ENCODE results near the gene AGAP1. TPM values are rescaled to one million over a fixed set of nuclear protein-coding genes. Genes with fewer than 3 reads are reported as not detected.

Gene AGAP1
- total RNA-seq, 1 experiment from 2014 or later = 25.8 TPM

- Histone ChIP-seq H3K27ac (ENCODE audit: insufficient read length, low read depth, low read length) (no peak overlapping the region), H3K9me3 (ENCODE audit: control insufficient read depth, low read depth, low read length) (no peaks in the 10 kb centered on the region), H3K4ac (ENCODE audit: low read depth, low read length) (no peak overlapping the region), H2BK20ac (ENCODE audit: low read depth, low read length, poor library complexity, severe bottlenecking) (no peak overlapping the region), H3K23ac (ENCODE audit: insufficient read length, low read depth, low read length) (no peak overlapping the region), H3T11ph (ENCODE audit: low read length) (no peak overlapping the region), H3K14ac (ENCODE audit: insufficient read depth, low read length) (no peak overlapping the region), H2AK5ac (ENCODE audit: insufficient read length, low read length) (no peak overlapping the region), H2BK5ac (ENCODE audit: insufficient read length, low read length) (no peak overlapping the region), H2BK12ac (ENCODE audit: insufficient read length, low read depth, low read length) (no peak overlapping the region), H3K18ac (ENCODE audit: insufficient read length, low read depth, low read length) (no peak overlapping the region), H3K56ac (ENCODE audit: insufficient read length, low read depth, low read length) (no peak overlapping the region), H4K20me1 (ENCODE audit: control insufficient read depth, insufficient read depth, insufficient read length) (no peaks in the 10 kb centered on the region), H3K4me2 (ENCODE audit: insufficient read depth, insufficient read length, low read length) (no peak overlapping the region), H2BK120ac (ENCODE audit: low read depth, low read length, poor library complexity, severe bottlenecking) (no peak overlapping the region), H4K8ac (replicated peaks; ENCODE audit: insufficient read length, low read depth, low read length) (no peak overlapping the region), H3K9ac (ENCODE audit: extremely low read depth, insufficient read length, low read length) (no peak overlapping the region), H3K79me1 (ENCODE audit: insufficient read depth, low read depth, low read length, poor library complexity, severe bottlenecking) (no peaks in the 10 kb centered on the region), H3K27me3 (ENCODE audit: insufficient read depth, low read length) (no peaks in the 10 kb centered on the region), H4K5ac (ENCODE audit: insufficient read length, low read depth, low read length) (no peak overlapping the region), H3K23me2 (ENCODE audit: insufficient read length, low read depth, low read length, poor library complexity, severe bottlenecking) (no peaks in the 10 kb centered on the region), H2BK15ac (ENCODE audit: low read depth, low read length) (no peak overlapping the region), H4K91ac (ENCODE audit: insufficient read length, low read depth, low read length) (no peak overlapping the region), H3K79me2 (ENCODE audit: insufficient read depth, low read length) (no peaks in the 10 kb centered on the region), H2AFZ (ENCODE audit: low read length) (no peak overlapping the region), H3K4me1 (ENCODE audit: insufficient read depth, low read length) (peaks cover 1% of the 10 kb centered on the region; the same call in 1 of the 2 replicates)
- DNase-seq = no peak
- H3K9me3 Mint-ChIP-seq = no peaks in the 10 kb centered on the region
- TF ChIP-seq CTCF (conservative IDR thresholded peaks at IDR 0.05) = no peak
- WGBS (ENCODE audit: extremely low coverage, insufficient read length, low lambda C conversion rate) = no CpG with 5 or more reads among the region's 29 CpGs
- H3K27ac Mint-ChIP-seq = no peak overlapping the region
- peaks cover 21 to 23% of the 10 kb centered on the region in 2 experiments for H3K4me1 Mint-ChIP-seq
- no peak overlapping the region for H3K4me3 Mint-ChIP-seq
- H3K27me3 Mint-ChIP-seq (ENCODE audit: low read depth) = peaks cover 50% of the 10 kb centered on the region
- peaks cover 5 to 10% (median 9%) of the 10 kb centered on the region in 3 experiments for H3K36me3 Mint-ChIP-seq (ENCODE audit: insufficient read depth in 1 of 3, low read depth in 3 of 3)
Measured at GRCh38 chr2:236120141-236120601, 626.3 kb downstream of the AGAP1 start.

Measured in H9 (cell line).